Measurements from ENCODE around the gene IFIT3.
"Not testable (repeated sequence)": the region's sequence is repeated elsewhere in the genome, so short reads cannot be mapped to it uniquely, and the experiment has no call there.

The IFIT3 gene

GRCh38 chr10:89303161-89303560 is 24.6 kb upstream of the IFIT3 start:
- DNase-seq = peak in 1 of 56 donors; percentile 39

GRCh38 chr10:89304026-89304425 is 23.8 kb upstream of the IFIT3 start:
- DNase-seq = no peak

GRCh38 chr10:89304446-89304845 is 23.4 kb upstream of the IFIT3 start:
- no peak for DNase-seq

- no peak for DNase-seq
Measured at GRCh38 chr10:89304925-89305324, 22.9 kb upstream of the IFIT3 start.

GRCh38 chr10:89305766-89306433 is 21.9 kb upstream of the IFIT3 start:
- DNase-seq = no peak

- DNase-seq = no peak
Measured at GRCh38 chr10:89306434-89307268, 21.1 kb upstream of the IFIT3 start.

GRCh38 chr10:89307269-89307577 is 20.6 kb upstream of the IFIT3 start:
- no peak for DNase-seq

GRCh38 chr10:89308266-89308665 is 19.5 kb upstream of the IFIT3 start:
- no peak for DNase-seq

GRCh38 chr10:89308736-89309135 is 19.1 kb upstream of the IFIT3 start:
- DNase-seq = no peak

GRCh38 chr10:89309156-89310055 is 18.4 kb upstream of the IFIT3 start:
- no peak for DNase-seq

GRCh38 chr10:89310056-89310893 is 17.5 kb upstream of the IFIT3 start:
- no peak for DNase-seq

GRCh38 chr10:89312973-89313372 is 14.8 kb upstream of the IFIT3 start:
- DNase-seq = no peak

- peak in 1 of 56 donors; percentile 35 for DNase-seq
Measured at GRCh38 chr10:89314676-89315075, 13.1 kb upstream of the IFIT3 start.

GRCh38 chr10:89318047-89318446 is 9.8 kb upstream of the IFIT3 start:
- DNase-seq = not testable (repeated sequence)

- not testable (repeated sequence) for DNase-seq
Measured at GRCh38 chr10:89325081-89325480, 2.7 kb upstream of the IFIT3 start.

- not testable (repeated sequence) for DNase-seq
Measured at GRCh38 chr10:89325856-89326255, 1.9 kb upstream of the IFIT3 start.

- no peak for DNase-seq
Measured at GRCh38 chr10:89329151-89329550, 1.4 kb downstream of the IFIT3 start.

GRCh38 chr10:89330014-89330413 is 2.2 kb downstream of the IFIT3 start:
- not testable (repeated sequence) for DNase-seq

- DNase-seq = no peak
Measured at GRCh38 chr10:89330537-89331212, 2.9 kb downstream of the IFIT3 start.

GRCh38 chr10:89331487-89332122 is 3.8 kb downstream of the IFIT3 start:
- DNase-seq = not testable (repeated sequence)

All from nucleus accumbens (tissue), 56 donors.